Sciatic nerve (tissue), 2 donors: ENCODE results near the gene PAPPA. TPM values are rescaled to one million over a fixed set of nuclear protein-coding genes. Genes with fewer than 3 reads are reported as not detected.

Experiments
- ATAC-seq: fragments of 200-7000 bp; cut with Tn5 transposase; one replicate; pipeline ENCODE4 v1.9.1; 2020; ENCODE audit warnings: mild to moderate bottlenecking, moderate library complexity
- DNase-seq: peaks from one replicate; pipeline ENCODE4 v3.0.0-alpha.2; 2020; ENCODE audit warnings: low spot score
- intact Hi-C: fragments of 100-400 bp; cut with DNase I; formaldehyde crosslinking; loops from one replicate; pipeline ENCODE4 v1.14.2; 2022
- total RNA-seq: library from RNA; stranded (reverse); fragmentation: NEBNext Ultra II Directional; extraction: Animal tissue kit (Norgen Biotek cat#: 25700); gene quantifications from one replicate; pipeline ENCODE4 v1.2.1, GENCODE V29; 2021
- donor health status: DM: no; HTN: no; CAD: no.
- donor health status: DM: no; HTN: no; CAD: no.

The PAPPA gene
- total RNA-seq, 1 donor from 2014 or later = 3.3 TPM

DNA sequence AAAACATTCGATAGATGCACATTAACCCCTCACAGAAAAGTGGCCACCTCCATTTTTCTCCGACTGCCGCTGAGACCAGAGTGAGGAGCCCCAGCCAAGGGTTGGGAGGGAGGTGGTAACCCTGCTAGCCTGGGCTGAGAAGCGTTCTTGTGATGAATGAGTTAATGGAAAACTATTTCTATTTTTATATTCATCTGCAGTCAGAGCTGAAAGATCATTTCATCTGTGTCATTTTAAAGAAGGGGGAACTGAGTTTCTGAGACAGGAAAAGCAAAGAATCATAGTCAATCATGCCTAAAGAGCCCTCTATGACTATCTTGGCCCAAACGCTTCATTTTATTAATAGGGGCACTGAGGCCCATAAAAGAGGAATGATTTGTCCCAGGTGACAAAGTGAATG is 229.5 kb downstream of the PAPPA start:
- intact Hi-C loops = loop anchor here (5.0 kb wide), 1 partner anchor 851 kb away; no protein-coding TSS in a partner anchor
- ATAC-seq (no peak), DNase-seq (no peak)

GRCh38 chr9:116383936-116384335 is 230.3 kb downstream of the PAPPA start:
- intact Hi-C loops = loop anchor here (5.0 kb wide), 1 partner anchor 852 kb away; no protein-coding TSS in a partner anchor
- DNase-seq (no peak), ATAC-seq (no peak)

GRCh38 chr9:116387934-116388698 is 234.5 kb downstream of the PAPPA start:
- DNase-seq = no peak
- no peak for ATAC-seq
- intact Hi-C loops = no loop called here

GRCh38 chr9:116389541-116390302 is 236.1 kb downstream of the PAPPA start:
- intact Hi-C loops = no loop called here
- no peak for ATAC-seq
- no peak for DNase-seq

GRCh38 chr9:116390303-116391228 is 237.0 kb downstream of the PAPPA start:
- DNase-seq (no peak), ATAC-seq (no peak)
- intact Hi-C loops = no loop called here

DNA sequence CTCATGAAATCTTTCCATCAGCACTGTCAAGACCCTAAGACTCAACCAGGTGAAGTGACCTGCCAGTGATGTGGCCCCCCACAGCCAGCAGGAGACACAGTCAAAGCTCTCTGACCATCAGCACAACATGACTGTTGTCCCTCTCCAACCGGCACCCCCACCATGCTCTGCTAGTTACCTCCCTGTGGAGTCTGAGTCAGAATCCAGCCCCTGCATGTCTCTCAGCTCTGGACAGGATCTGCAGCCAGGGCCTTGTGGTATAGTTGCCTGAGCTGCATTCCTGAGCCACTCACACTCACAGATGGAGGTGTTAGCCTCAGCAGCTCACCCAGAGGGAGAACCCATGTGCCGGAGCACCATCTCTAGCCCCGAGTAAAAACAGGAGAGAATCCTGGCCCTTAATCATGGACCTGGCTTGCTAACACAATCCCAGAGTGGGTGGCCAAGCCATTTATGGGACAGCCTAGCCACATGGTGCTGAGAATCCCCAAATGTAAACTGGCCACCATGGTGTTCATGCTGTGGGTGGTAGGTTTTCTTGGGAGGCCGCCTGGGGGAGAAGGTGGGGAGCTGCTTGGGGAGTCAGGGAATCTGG is 237.8 kb downstream of the PAPPA start:
- intact Hi-C loops = no loop called here
- ATAC-seq = no peak
- DNase-seq = no peak

DNA sequence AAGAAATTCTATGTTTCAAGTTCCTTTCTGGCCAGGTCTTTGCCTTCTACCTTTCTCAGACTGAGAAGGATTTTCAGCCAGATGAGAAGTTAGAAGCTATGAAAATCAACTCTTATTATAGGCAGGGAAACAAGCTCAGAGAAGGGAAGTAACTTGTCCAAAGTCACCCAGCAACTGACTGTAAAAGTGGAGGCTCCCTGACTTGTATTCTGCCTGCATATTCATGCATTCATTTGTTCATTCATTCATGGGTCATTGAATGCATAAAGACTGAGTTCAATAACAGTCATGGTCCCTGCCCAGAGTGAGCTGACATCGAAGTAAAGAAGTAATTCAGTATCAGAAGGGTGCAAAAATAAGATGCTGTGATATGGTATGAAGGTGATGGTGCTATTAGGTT is 239.6 kb downstream of the PAPPA start:
- ATAC-seq = no peak
- DNase-seq = no peak
- intact Hi-C loops = no loop called here

DNA sequence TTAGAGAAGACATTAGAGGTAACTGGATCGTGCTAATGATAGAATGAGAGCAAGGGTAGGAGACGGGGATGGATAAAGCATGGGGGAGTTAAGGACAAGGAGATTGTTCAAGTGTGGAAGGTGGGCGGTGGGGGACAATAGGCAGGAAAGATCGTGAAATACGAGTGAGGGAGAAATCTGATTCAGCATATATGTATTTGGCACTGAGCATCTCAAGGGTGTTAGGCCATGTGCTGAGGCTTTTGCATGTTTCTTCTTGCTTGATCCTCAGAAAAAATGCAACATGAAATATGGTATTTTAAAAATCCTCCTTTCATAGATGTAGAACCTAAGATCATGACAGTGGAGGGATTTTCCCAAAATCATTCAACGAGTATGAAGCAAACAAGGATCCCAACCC is 240.5 kb downstream of the PAPPA start:
- intact Hi-C loops = no loop called here
- no peak for DNase-seq
- no peak for ATAC-seq

DNA sequence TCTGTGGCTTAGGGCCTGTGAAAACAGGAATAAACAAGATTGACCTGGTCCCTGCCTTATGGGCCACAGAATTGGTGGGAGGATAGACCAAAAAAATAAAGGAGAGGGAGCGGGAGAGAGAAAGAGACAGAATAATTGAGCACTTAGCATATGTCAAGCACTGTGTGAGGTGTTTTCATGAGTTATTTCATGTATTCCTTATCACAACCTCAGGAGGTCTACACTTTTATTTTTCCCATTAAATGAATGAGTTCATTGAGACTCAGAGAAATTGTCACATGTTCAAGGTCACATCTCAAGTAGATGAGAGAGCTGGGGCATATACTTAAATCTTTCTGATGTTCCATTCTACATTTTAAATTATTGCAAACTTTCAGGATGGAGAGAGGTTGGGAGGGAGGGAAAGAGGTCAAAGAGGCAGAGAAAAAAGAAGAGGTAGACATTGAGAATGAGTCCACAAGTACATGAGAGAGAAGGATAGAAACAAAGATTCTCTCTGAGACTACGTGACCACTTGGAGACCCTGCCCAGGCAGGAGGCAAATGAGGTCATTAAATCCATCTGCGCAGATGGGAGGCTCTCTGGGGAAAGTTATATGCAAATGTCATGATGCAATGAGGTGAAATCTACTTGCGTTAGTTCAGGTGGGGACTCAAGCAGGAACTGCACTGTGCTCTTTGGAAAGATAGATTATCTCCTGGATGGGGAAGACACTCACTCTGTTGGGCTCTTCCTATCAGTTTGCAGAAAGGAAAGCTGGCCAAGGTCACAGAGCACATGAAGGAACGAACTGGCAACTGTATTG is 241.5 kb downstream of the PAPPA start:
- intact Hi-C loops = no loop called here
- ATAC-seq (no peak), DNase-seq (no peak)

DNA sequence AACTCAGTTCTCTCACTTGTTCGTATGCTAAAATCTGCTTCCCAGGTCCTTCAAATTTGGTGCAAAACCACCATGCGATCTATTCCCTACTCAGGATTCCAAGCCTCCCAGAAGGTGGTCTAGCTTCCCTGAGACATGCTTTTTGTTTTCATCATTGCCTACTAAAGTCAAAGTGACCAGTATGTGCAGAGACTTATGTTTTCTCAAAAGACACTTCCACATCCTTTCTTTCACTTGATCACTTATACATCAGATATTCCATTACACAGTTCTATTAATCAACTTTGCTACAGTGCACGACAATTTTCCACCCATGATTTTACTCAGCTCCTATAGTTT is 242.1 kb downstream of the PAPPA start:
- DNase-seq = no peak

DNA sequence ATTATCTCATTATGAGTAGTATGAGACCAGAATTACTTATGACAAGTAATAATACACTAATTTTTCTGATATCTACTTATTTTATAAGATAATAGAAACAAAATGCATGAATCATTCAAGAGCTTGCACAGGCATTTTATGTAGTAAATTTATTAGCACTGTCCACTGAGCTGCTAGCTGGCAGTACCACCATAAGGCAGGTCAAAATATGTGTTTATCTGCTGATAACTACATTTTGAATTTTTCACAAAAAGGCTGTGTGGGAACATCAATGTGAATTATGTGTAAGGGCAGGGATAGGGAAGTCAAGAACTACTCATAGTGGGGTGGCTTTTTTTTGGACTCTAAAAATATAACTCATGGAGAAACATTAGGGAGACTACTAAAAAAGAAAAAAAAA is 249.6 kb downstream of the PAPPA start:
- ATAC-seq (no peak), DNase-seq (no peak)
- intact Hi-C loops = no loop called here

More for the DNA sequence above, 242.1 kb downstream of the PAPPA start:
- intact Hi-C loops = no loop called here
- ATAC-seq = no peak

- DNase-seq (no peak), ATAC-seq (no peak)
- intact Hi-C loops = no loop called here
These were observed 250.6 kb downstream of the PAPPA start for GRCh38 chr9:116404228-116404627.

GRCh38 chr9:116405321-116405720 is 251.7 kb downstream of the PAPPA start:
- intact Hi-C loops = no loop called here
- no peak for DNase-seq
- no peak for ATAC-seq

GRCh38 chr9:116406469-116406868 is 252.9 kb downstream of the PAPPA start:
- intact Hi-C loops = no loop called here
- ATAC-seq (no peak), DNase-seq (no peak)

GRCh38 chr9:116409129-116409528 is 255.5 kb downstream of the PAPPA start:
- ATAC-seq = no peak
- intact Hi-C loops = no loop called here
- DNase-seq = no peak

DNA sequence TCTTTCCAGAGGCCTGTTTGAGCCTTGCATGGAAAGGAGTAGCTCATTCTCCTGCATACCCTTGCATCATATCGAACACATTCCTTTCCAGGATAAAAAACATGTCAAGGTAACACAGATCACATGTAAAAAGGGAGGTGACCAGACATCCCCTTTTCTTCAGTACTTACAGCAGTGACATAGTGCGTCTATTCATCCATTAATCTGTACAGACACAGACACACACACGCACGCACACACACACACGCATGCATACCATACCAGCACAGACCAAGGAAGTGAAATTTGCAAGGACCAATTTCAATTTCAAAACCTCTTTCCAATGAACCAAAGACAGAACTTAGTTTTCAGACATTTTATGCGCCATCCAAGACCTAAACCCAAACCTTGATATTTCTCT is 256.0 kb downstream of the PAPPA start:
- no peak for DNase-seq
- ATAC-seq = no peak
- intact Hi-C loops = no loop called here

DNA sequence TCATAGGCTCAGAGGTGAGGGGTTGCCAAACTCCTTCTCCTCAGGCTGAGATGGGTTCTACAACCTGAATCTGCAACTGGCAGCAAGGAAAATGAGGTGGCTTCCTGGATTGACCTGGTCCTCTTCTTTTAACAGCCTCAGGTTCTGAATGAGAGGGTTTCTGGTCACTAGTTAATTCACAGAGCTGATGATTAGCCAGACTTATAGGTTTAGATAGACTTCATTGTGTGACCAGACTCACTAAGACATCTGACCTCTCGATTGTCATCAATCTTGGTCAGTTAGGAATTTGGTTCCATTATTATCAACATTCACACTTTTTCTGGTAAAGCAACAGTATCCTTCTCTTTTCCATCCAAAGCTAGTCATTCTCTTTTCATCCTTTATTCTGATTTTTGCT is 257.9 kb downstream of the PAPPA start:
- intact Hi-C loops = no loop called here
- DNase-seq = no peak
- no peak for ATAC-seq

- no peak for DNase-seq
- no peak for ATAC-seq
- intact Hi-C loops = no loop called here
These were observed 260.8 kb downstream of the PAPPA start for GRCh38 chr9:116414374-116414773.
